GM18511 (cell line): ENCODE data around the gene SERTAD2.

Source experiments
- ATAC-seq: cut with Tn5 transposase; IDR thresholded peaks from one replicate; pipeline ENCODE4 v1.9.1; 2021; ENCODE audit warnings: mild to moderate bottlenecking, moderate library complexity; ENCODE audit not compliant: unreplicated experiment

SERTAD2 gene

DNA sequence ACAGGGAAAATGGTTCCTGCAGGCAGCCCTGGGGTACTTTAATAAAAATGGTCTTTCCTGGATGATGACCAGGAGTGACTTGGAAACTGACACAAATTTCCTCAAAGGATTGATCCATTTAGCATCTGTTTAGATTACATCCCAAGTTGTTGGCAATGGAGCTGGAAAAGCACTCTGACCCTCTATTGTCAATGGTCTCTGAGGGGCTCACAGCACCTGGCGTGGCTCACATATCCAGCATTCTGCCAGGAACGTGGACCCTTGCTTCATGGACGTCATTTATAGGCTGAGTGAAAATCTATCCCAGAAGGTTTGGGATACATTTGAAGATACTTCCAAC is 43.8 kb downstream of the SERTAD2 start:
- no peak for ATAC-seq

DNA sequence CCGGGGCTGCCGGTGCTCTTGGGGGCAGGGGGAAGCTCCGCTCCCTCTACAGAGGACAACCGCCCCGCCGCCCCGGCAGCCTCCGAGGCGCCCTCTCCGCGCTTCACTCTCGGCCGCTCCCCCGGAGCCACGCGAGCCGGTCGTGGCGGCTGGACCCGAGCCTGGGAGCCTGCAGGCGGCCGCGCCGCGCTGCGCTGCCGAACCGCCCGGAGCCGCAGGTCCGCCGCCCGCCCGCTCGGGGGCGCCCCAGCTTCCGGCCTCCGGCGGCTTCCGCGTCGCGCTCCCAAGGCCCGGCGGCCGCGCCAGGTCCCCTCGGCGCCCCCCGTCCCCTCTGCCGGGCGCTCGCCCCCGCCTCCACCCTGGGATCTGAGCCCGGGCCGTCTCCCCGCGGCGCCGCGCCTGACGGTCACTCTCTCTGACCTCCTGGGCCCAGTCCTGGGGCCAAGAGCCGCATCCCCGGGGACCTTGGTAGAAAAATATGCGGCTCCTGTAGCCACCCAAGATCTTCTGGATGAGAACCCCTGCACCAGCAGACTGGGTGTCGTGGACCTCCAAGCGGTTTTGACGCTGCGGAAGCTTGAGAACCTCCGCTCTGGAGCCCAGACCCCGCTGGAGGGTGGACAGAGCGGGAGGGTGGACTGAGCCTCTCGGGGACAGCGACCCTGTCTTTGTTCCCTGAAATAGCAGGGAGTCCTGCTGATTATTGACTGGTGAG is 44.3 kb downstream of the SERTAD2 start:
- peak; percentile 55 for ATAC-seq

DNA sequence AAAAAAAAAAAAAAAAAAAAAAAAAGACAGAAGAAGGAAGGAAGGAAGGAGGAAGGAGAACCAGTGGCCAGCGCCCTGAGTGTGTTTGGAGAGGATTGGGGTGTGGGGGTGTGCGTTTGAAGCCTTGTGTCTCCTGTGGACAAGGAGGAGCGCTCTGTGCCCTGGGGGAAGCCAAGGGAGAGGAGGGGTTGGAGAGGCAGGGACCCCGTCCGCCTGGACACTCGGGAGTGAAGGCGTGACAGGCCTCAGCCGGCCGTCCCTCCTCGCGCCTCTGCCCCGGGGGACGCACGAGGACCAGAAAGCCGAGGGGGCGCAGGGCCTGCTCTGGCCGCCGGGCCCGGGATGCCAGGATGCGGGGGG is 44.9 kb downstream of the SERTAD2 start:
- ATAC-seq, result peak; percentile 14

DNA sequence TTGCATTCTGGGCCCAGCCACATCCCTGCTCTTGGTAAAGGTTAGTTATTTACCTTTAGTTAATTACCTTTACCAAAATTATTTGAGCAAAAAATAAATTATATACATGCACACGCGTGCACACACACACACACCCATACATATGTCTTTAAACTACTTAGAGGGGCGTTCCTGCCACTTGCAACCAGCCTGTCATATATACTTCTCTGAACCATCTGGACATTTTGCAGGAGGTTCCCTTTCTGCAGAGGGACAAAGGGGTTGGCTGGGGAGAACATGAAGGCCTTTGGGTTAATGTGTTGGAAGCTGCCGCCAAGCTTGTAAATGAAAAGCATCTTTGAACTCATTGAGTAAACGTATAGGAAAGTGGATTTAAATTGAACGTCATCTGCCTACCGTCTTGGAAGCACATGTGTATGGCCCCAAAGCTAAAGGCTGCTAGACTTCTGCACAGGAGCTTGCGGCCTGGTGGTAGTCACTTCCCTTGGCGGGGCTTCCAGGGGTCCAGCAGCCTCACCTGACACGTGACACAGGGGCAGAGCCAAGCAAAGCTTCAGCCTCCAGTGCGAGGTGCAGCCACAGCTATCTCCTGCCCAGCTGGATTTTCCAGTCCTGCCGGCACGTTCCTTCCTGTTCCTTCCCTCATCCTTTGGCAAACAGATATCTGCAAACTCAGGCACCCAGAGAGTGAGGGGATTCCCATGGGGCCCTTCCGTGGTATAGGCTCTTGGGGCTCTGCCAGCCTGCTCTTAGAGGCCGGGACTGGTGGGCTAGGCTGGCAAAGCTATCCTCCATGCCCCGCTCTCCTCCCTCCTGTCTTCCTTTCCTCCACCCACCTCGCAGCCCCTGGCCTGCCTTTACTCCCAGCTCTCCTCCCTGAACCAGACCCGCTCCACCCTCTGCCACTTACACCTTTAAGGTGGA is 46.1 kb downstream of the SERTAD2 start:
- ATAC-seq, result no peak

DNA sequence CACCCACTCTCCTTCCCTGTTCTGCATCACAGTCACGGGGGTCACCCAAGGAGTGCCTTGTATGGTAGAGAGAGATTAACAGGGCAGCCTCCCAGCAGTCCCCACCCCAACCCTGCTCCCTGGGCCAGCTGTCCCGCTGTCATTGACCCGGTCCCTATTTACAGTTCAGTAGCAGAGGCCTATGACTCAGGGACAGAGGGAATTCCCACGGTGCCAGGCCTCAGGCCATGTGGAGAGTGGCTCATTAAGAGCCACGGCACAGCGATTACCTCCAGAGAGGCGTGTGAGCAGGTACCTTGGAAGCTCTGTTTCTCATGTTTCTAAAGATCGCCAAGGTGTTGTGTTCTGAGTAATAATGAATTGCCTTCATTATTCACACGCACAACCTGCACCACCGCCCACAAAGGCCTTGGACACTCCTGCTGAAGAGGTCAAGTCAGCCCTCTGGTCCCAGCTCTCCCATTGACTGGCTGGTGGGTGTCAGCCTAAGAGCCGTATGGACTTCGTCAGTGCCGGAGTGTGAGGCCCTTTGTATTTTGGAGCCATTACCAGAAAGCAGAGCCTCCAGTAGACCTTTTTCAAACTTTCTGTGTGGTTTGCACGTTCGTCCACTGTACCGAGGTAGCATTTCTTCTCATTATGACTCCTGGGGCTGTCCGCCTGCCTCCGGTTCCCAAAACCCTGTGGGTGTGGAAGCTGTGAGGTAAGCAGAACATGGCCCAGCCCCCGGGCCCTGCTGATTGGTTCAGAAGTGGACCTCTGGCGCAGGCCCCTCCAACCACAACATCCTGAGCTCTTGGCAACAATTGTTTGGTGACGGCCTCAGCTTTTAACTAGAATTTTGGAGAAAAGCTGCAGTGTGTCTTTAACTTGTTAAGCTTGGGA is 47.0 kb downstream of the SERTAD2 start:
- peak; percentile 80 for ATAC-seq

DNA sequence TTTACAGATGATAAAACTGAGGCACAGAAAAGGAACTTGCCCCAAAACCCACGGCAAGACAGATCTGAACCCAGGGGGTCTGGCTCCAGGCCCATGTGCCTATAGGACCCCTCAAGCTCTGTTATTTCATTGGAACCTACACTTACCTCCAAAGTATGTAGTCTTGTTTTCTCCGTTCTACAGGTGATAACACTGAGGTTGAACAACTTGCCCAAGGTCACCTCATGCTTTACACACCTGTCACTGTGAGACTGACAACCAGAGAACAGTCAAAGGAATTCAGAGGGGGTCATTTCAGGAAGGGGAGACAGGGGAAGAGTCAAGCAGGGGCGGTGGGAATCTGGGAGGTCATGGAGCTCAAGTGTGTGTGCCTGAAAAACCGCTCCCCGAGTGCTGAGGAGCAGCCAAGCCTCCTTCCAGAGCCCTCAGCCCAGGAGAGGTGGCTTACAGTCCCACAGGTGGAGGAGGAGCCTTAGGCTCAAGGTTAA is 47.7 kb downstream of the SERTAD2 start:
- no peak for ATAC-seq

DNA sequence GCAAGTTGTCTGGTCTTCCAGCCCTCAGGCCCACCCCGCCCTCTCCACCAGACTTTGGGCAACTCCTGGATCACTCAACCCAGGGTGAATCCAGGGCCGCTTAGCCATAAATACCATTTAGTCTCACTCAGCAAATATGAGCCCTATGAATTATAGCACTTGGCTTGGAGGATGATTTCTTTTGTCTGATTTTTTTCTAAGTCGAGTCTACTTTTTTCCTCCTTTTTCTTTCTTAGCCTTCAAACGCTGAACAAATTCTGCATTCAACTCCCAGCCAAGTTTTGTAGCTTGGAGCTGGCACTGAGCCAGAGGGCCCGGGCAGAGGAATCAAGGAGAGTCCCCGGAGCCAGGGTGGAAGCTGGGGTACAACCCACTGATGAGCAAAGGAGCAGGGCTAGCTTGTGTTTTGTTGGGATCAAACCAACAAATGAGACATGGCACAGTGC is 48.7 kb downstream of the SERTAD2 start:
- ATAC-seq, result no peak

DNA sequence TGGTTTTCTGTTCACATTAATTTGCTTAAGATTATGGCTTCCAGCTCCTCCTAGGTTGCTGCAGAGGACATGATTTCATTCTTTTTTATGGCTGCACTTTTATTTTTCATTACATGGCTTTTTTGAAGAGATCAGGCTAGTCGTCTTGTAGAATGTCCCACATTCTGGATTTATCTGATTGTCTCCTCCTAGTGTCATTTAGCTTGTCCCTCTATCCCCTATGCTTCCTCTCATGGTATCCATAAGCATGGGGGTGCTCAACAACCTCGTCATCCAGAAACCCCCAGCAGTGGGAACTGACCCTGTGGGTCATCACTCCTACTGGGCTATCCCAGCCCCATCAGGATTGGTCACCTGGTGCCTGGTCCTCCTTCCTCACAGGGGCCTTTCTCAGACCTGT is 49.6 kb downstream of the SERTAD2 start:
- ATAC-seq, result no peak

DNA sequence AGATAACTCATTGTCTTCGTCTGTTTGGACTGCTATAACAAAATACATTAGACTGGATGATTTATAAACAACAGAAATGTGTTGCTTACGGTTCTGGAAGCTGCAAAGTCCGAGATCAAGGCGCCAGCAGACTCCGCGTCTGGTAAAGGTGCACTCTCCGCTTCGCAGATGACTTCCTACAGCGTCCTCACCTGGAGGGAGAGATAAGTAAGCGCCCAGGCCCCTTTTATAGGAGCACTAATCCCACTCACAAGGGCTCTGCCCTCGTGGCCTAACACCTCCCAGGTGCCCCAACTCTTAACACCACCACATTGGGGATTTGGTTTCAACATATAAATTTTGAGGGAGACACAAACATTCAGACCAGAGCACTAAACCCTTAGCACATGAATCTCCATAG is 51.3 kb downstream of the SERTAD2 start:
- no peak for ATAC-seq

DNA sequence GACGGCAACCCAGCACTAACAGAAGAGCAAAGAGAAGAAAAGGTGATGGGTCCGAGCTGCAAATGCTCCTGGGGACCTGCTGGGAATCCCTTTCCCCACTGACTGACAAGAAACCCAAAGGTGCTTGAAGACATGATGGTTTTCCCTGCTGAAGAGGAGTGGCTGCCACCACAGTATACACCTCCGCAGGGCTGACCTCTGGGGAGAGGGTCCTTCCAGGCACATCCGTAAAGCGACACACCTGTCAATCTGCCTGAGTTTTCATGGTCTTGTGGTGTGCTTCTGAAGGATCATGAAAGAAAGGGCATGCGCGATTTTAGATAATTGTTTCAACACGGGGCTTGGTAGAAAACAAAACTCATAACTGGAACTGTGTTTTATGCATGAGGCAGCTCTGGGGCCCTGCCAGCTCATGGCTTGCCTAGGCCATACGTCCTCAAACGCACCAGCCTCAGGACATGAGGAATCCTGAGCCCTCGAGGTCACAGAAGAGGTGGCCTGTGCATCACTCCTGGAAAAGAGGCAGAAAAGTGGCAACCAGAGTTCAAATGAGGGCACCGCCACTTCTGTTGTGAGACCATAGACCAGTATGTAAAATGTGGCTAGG is 51.8 kb downstream of the SERTAD2 start:
- ATAC-seq, result no peak

DNA sequence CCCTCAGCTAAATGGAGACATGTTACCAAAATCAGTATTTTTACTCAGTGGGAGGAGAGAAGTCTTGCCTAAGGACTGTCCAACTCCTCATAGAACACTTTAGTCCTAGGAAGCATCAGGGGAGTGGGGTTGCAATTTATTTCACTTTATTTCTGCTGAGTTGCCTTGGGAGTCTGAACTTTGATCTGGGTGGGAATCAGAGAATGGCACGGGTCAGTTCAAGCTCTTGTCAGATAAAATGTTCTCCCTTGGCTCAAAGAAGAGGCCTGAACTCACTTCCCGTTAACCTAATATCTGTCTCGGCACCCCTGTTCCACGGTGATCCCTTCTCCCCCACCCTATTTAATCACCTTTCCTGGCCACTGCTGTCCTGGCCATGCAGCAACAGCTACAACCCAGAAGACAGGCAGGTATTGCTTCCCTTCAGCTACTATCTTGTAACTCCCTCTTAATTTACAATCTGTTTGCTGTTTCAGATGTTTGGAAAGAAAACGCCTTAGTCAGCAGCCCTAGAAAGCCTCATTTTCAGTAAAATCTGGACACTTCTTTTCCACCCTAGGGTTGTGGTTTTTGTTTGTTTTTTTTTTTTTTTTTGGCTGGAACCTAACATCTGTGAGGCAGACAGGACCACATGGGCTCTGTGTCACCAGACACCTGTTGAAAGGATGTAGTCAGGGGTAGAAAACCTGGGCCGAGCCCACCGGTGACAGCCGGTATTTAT is 52.5 kb downstream of the SERTAD2 start:
- no peak for ATAC-seq

DNA sequence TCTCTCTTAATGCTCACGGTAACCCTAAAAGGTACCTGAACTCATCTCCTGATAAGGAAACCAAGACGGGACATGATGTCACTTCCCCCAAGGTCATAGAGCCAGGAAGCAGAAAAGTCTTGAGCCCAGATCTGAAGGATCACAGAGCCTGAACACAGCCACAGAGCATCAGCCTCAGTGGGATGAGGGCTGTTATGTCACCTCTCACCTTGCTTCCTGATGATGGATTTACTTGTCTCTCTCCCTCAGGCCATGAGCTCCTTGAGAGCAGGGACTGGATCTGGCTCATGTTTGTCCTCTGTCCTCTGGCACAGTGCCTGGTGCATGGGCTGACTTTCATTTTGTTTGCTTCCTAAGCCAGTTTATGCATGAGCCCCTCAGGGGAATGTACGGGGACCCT is 54.2 kb downstream of the SERTAD2 start:
- ATAC-seq, result no peak

DNA sequence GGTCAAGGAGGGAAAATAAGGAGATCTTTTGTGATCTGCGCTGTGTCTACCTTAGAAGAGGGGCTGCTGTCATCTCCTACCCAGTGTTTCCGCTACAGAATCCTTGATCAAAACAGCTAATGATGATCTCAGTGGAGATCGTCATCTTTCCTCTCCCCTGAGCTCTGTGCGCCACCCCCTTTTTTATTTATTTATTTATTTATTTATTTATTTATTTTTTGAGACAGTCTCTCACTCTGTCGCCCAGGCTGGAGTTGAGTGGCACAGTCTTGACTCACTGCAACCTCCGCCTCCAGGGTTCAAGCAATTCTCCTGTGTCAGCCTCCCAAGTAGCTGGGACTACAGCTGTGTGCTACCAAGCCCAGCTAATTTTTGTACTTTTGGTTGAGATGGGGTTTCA is 55.5 kb downstream of the SERTAD2 start:
- no peak for ATAC-seq

DNA sequence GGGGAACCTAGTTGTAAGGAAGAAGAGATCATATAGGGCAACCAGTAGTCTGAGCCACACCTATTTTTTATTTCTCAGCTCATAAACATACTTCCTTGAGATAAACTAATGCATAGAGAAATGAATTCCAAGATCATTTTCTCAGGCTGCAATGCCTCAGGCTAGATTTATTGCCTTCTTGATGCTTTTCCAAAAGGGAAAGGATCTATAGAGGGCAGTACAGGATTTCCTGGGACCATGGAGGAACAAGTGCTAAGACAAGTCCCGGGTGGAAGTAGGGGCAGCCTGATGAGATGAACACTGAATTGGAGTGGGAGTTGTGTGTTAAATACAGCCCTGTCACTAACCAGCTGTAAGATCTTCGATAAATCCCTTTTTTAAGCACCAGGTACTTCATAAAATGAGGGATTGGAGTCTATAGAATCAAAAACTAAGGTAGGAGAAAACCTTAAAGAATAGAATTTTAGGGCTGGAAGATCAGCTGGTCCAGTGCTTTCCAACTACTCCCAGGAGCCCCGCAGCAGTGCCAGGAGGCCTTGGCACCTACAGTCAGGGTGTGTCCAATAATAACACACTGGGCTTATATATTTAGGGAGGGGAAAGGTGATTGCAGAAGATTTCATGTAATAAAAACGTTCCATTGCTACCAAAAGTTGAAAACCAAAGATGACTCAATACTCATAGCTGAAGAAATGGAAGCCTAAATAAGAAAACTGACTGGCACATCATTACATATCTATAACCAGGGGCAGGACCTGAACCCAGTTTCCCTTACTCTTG is 58.1 kb downstream of the SERTAD2 start:
- no peak for ATAC-seq

DNA sequence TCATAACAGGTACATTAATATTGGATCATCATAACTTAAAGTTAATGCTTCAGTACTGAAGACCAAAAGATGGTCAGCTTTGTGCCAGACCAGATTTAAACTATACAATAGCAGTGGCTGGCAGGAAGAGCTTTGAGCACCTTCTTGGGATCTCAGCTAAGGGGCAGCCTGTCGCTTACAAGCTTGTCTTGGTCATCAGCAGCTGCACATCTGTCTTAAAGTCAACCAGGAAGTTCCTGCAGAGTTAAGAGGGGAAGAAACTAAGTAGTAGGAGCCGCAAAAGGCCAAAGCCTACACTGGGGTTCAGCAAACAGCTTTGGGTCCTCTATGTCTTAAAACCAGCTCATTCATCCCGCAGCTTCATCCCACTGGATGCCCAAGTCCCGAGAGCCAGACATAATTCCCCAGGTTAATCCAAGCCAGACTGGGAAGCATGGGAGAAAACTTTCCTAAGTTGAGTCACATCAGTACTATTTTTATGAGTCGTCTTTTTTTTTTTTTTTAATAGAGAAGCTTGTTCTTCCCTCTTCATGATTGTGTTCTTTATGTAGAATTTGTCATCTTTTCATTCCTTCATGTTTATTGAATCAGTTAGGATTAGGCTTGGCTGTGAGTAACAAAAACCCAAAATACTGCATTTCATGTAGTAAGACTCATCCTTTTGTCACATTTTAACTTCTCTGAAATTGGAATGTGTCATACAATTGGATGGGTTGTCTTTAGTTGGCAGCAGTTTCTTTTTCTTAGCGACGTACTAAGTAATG is 59.3 kb downstream of the SERTAD2 start:
- ATAC-seq, result no peak

DNA sequence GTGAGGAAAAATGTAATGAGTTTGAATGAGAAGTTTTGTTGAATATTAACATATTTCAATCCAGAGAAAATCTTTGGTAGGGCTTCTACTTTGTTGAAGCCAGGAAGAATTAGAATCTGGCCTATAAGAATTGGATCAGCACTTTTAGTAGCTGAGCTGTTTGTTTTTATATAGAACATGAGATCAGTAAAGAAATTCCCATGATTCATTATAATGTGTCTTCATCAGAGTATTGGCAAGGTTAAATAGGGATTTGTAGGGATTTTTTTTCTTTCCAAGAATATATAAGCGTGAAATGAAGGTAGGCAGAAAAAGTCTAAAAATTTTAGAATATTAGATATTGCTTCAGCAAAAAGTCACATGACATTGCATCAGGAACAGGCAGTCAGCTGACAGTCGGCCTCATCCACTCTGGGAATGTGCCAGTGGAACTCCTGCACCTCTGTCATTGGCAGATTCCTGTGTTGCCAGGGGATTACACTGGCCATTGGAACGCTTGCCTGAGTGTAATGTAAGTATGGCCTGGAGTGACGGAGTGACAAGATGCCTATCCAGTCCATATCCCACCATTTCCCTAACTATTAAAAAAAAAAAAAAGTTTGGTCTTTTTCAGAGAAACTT is 60.6 kb downstream of the SERTAD2 start:
- no peak for ATAC-seq

DNA sequence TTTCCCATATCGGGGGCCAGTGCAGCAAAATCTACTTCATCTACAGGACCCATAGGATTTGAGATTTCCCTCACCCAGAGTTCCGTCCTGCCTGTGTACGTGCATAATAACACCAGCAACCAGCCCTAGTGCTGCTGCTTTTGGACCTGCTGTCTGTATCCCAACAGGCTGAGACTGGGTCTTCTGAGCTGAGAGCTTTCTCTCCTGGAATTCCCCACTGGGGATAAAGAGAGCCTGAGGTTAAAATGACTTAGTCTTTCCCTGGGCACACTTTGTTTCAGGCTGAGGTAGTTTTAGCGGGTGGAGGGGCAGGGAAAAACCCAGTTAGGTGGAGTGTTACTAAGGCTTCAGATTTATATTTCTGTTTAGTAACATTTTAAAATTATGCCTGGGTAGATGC is 62.5 kb downstream of the SERTAD2 start:
- ATAC-seq, result no peak

DNA sequence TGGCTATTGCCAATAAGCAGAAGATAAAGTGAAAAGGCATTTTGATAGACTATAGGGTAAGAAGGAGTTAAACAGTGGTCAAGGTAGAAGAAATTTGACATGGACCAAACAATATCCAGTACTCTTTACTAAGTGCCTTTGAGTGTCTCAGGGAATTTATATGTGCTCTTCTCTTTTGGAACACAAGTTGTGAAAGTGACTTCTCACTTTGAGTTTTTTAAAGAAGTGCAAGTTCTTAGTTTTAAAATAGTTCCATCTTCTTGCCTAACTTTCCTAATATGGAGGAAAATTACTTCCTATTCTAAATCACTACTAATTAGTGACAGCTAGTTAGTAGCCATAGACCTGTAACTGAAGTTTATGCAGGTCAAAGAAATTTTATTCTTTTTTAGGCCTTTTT is 66.2 kb downstream of the SERTAD2 start:
- ATAC-seq, result no peak
